ENCODE measurements around the gene ZNF503. TPM values are rescaled to one million over a fixed set of nuclear protein-coding genes. Genes with fewer than 3 reads are reported as not detected.

The ZNF503 gene
- total and polyA plus RNA-seq, 2 of the 8 experiments (the other 6 are each of a cell fraction or from before 2014, with no cell fraction given) = 0.03 to 0.13 TPM

DNA sequence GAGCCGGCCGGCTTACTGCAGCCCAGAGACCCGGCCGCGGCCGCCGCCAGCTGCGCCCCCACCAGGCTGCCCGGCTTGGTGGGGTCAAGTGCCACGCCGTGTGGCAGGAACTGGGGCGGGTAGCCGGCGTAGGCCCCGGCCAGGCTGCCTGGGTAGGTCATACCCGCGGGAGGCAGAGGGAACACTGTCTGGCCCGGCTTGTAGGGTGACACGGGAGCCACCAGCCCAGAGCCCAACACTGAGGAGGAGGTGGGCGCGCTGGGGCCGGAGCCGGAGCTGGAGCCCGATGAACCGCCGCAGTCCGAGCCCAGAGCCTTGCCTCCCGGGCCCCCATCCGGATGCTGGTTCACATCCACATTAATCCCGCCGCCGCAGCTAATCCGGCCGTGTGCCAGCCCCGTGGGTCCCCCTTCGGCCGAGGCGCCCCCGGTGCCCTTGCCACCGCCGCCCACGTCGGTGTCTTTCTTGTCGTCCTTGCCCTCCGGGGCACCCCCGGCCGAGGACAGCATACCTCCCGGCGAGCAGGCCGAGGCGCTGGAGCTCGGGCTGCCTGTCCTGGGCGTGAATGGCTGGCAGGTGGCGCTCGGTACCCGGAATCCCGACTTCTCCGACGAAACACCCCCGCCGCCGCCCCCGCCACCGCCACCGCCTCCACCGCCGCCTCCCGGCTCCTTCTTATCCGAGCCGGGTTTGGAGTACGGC, 2.0 kb downstream of the ZNF503 start:
- H3K18ac ChIP-seq (ENCODE audit: extremely low read depth, low read length) = peak overlapping the region; percentile 32; the same call in 1 of the 2 replicates
- H2AFZ ChIP-seq (ENCODE audit: low read length) = no peak overlapping the region
- H3K4me1 ChIP-seq (replicated peaks in 1 of 4; ENCODE audit: control insufficient read depth in 3 of 4, insufficient read depth in 4 of 4, low read length in 3 of 4) = peaks cover 0 to 58% (median 28%) of the 10 kb centered on the region in 4 experiments; a peak in 6 of 7 replicates
- H2BK120ac ChIP-seq (replicated peaks; ENCODE audit: low read depth, low read length) = no peak overlapping the region
- no peak overlapping the region for H2AK5ac ChIP-seq (ENCODE audit: low read depth, low read length)
- no peak overlapping the region for H3K14ac ChIP-seq (ENCODE audit: insufficient read length)
- H3K36me3 ChIP-seq (ENCODE audit: control insufficient read depth in 2 of 4, insufficient read depth in 4 of 4, low read length in 3 of 4) = peaks cover 0 to 5% (median 0%) of the 10 kb centered on the region in 4 experiments; a peak in 1 of 8 replicates
- DNase-seq (ENCODE audit: low read depth in 1 of 2, low spot score in 2 of 2) (peak in 1 of 2 experiments; percentile 86), FAIRE-seq (no peak)
- peak overlapping the region; percentile 10 to 64 (median 28); a peak in 6 of 8 replicates for H3K4me3 ChIP-seq (ENCODE audit: extremely low read depth in 1 of 4, insufficient read depth in 2 of 4, low read depth in 3 of 4, low read length in 4 of 4)
- no peak overlapping the region for H3K9ac ChIP-seq (replicated peaks in 1 of 4; ENCODE audit: extremely low read depth in 1 of 4, low read depth in 3 of 4, low read length in 3 of 4)
- no peaks in the 10 kb centered on the region for H3K79me2 ChIP-seq (ENCODE audit: control insufficient read depth in 1 of 2, insufficient read depth in 2 of 2, low read length in 2 of 2)
- H2BK20ac ChIP-seq (ENCODE audit: low read length) = no peak overlapping the region
- H2BK12ac ChIP-seq (ENCODE audit: low read depth, low read length) = no peak overlapping the region
- peaks cover 43% of the 10 kb centered on the region for H3K23me2 ChIP-seq (ENCODE audit: low read depth, low read length)
- no peaks in the 10 kb centered on the region; a peak in 1 of 4 replicates for H3K9me3 ChIP-seq (ENCODE audit: insufficient read depth in 2 of 2, low read depth in 1 of 2, low read length in 1 of 2)
- peaks cover 5 to 19% of the 10 kb centered on the region in 2 experiments for H4K20me1 ChIP-seq (replicated peaks in 1 of 2; ENCODE audit: control insufficient read depth in 1 of 2, insufficient read depth in 2 of 2, low read length in 2 of 2)
- H4K8ac ChIP-seq (ENCODE audit: extremely low read depth, insufficient read depth, low read length) = peak overlapping the region; percentile 39; the same call in 1 of the 2 replicates
- no peak overlapping the region for H2BK5ac ChIP-seq (ENCODE audit: low read depth, low read length)
- H3K4me2 ChIP-seq (ENCODE audit: insufficient read depth in 1 of 2, low read depth in 2 of 2, low read length in 2 of 2) = peak overlapping the region; percentile 91 to 97
- H3K23ac ChIP-seq (ENCODE audit: insufficient read length) = no peak overlapping the region
- no peak overlapping the region for H4K91ac ChIP-seq (replicated peaks; ENCODE audit: insufficient read length, low read length)
- H3K4ac ChIP-seq (replicated peaks; ENCODE audit: insufficient read length, low read depth, low read length) = no peak overlapping the region
- H2BK15ac ChIP-seq (ENCODE audit: low read length) = no peak overlapping the region
- H3K56ac ChIP-seq (replicated peaks; ENCODE audit: insufficient read length, low read depth, low read length) = no peak overlapping the region
- CTCF ChIA-PET (ENCODE audit: partially characterized antibody) = interaction anchor here (0.6 to 2.9 kb wide), 21 partner anchors 10 to 904 kb away, joined by 3 to 8 read pairs (median 3); no protein-coding TSS in a partner anchor
- no peaks in the 10 kb centered on the region for H3K79me1 ChIP-seq (ENCODE audit: low read depth, low read length)
- H3K27me3 ChIP-seq (replicated peaks in 1 of 4; ENCODE audit: control insufficient read depth in 3 of 4, extremely low read depth in 1 of 4, insufficient read depth in 3 of 4, low read length in 3 of 4) = peaks cover 79 to 99% (median 88%) of the 10 kb centered on the region in 4 experiments
- 5% methylated on average over 32 of the region's 71 CpGs; no CpG with 5 or more reads in 1 of the 2 experiments for WGBS, 2 experiments (ENCODE audit: extremely low coverage in 1 of 2, insufficient coverage in 1 of 2, insufficient read length in 1 of 2, insufficient replicate concordance in 2 of 2, low coverage in 1 of 2, low lambda C conversion rate in 2 of 2, missing lambda C conversion rate in 1 of 2)
- POLR2A ChIA-PET (ENCODE audit: partially characterized antibody) = interaction anchor here (1.3 to 1.6 kb wide), 2 partner anchors 10 to 17 kb away, joined by 4 to 5 read pairs; no protein-coding TSS in a partner anchor
- no peak overlapping the region for H4K5ac ChIP-seq (ENCODE audit: insufficient read length, low read depth, low read length)
- no peak overlapping the region for H3K27ac ChIP-seq (ENCODE audit: low read depth, low read length)
- TF ChIP-seq RXRA (IDR thresholded peaks at IDR 0.05; ENCODE audit: insufficient read depth, low read depth, low read length) = no peak
- no peak for TF ChIP-seq JUND (IDR thresholded peaks at IDR 0.05; ENCODE audit: low read length)
- no peak for TF ChIP-seq NRF1 (IDR thresholded peaks at IDR 0.05; ENCODE audit: low read depth, low read length)
- TF ChIP-seq, protein P1, sequence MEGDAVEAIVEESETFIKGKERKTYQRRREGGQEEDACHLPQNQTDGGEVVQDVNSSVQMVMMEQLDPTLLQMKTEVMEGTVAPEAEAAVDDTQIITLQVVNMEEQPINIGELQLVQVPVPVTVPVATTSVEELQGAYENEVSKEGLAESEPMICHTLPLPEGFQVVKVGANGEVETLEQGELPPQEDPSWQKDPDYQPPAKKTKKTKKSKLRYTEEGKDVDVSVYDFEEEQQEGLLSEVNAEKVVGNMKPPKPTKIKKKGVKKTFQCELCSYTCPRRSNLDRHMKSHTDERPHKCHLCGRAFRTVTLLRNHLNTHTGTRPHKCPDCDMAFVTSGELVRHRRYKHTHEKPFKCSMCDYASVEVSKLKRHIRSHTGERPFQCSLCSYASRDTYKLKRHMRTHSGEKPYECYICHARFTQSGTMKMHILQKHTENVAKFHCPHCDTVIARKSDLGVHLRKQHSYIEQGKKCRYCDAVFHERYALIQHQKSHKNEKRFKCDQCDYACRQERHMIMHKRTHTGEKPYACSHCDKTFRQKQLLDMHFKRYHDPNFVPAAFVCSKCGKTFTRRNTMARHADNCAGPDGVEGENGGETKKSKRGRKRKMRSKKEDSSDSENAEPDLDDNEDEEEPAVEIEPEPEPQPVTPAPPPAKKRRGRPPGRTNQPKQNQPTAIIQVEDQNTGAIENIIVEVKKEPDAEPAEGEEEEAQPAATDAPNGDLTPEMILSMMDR (IDR thresholded peaks at IDR 0.05; ENCODE audit: control extremely low read depth in 1 of 3, insufficient read depth in 1 of 3, low read depth in 1 of 3, low read length in 3 of 3) = peak in 2 of 3 experiments; percentile 39 to 47; a peak in 3 of 4 replicates
- TF ChIP-seq EZH2 (IDR thresholded peaks at IDR 0.05; ENCODE audit: low read depth, low read length, severe bottlenecking) = peak; percentile 82
- TF ChIP-seq BRCA1 (IDR thresholded peaks at IDR 0.05; ENCODE audit: low read depth, low read length) = no peak
- no peak for TF ChIP-seq GABPA (IDR thresholded peaks at IDR 0.05; ENCODE audit: borderline replicate concordance, insufficient read depth, low read length)
- TF ChIP-seq TBP (IDR thresholded peaks at IDR 0.05; ENCODE audit: low read depth, low read length) = no peak
- no peak for TF ChIP-seq TCF12 (IDR thresholded peaks at IDR 0.05; ENCODE audit: low read depth, low read length)
